WI38 (cell line): ENCODE results near the gene MCU.

Experiments used
- H3K4me3 ChIP-seq: 2 replicates; pipeline ENCODE4 v1.5.1; 2011; ENCODE audit warnings: low read depth, mild to moderate bottlenecking, control low read depth, low read length
- TF ChIP-seq, protein P1 (sequence below): IDR thresholded peaks from 2 replicates; pipeline ENCODE4 v1.5.1; 2012; ENCODE audit warnings: low read depth, mild to moderate bottlenecking, control low read depth, low read length

The MCU gene

DNA sequence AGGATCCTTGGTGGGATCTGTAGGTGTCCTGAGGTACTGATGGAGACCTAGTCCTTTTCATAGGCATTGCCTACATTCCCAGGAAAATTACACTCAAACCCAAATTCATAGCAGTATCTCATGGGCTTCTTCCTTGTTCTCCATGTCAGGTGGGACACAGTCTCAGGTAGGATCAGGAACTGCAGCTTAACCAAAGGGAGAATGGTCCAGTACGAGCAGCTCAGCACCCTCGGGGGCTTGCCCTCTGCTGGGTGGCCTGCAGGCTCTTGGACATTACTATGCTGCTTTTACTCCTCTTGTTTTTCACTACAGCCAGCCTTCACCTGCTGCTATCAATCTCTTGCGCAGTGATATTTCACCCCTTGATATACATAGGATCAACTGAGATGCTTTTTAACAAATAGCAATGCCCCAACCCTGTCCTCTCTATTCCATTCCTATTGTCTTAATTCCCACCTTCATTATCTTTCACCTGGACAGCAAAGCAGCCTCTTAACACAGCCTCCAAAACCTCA, 234.1 kb downstream of the MCU start:
- TF ChIP-seq, protein P1, sequence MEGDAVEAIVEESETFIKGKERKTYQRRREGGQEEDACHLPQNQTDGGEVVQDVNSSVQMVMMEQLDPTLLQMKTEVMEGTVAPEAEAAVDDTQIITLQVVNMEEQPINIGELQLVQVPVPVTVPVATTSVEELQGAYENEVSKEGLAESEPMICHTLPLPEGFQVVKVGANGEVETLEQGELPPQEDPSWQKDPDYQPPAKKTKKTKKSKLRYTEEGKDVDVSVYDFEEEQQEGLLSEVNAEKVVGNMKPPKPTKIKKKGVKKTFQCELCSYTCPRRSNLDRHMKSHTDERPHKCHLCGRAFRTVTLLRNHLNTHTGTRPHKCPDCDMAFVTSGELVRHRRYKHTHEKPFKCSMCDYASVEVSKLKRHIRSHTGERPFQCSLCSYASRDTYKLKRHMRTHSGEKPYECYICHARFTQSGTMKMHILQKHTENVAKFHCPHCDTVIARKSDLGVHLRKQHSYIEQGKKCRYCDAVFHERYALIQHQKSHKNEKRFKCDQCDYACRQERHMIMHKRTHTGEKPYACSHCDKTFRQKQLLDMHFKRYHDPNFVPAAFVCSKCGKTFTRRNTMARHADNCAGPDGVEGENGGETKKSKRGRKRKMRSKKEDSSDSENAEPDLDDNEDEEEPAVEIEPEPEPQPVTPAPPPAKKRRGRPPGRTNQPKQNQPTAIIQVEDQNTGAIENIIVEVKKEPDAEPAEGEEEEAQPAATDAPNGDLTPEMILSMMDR: no peak
- H3K4me3 ChIP-seq: no peak overlapping the region

DNA sequence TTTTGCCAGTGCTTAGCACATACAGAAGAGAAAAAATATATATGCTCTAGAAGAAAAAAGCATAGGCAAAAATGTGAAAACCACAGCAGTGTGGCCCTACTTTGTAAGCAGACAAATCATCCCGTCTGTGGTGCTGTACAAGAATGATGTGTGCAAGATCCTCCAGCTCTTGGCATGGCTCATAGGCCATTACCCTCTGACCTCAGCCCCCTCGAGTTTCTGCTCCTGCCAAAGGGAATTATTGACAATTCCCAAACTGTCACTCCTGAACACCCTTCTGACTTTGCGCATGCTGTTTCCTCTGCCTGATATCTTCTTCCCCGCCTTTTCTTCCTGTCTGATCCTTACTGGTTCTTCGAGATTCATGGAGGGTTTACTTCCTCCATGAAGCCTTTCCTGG, 235.5 kb downstream of the MCU start:
- TF ChIP-seq, protein P1: no peak
- H3K4me3 ChIP-seq: no peak overlapping the region

DNA sequence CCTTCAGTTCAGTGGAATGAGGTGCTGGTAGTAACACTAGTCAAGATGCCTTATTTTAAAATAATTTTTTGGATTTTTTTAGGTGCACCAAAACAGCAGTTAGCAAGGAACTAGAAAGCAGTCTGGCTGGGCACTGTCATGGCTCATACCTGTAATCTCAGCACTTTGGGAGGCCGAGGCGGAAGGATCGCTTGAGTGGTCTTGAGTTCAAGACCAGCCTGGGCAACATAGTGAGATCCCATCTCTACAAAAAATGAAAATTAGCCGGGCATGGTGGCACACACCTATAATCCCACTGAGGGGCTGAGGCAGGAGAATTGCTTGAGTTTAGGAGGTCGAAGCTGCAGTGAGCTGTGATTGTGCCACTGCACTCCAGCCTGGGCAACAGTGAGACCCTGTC, 236.9 kb downstream of the MCU start:
- TF ChIP-seq, protein P1: no peak
- no peak overlapping the region for H3K4me3 ChIP-seq

DNA sequence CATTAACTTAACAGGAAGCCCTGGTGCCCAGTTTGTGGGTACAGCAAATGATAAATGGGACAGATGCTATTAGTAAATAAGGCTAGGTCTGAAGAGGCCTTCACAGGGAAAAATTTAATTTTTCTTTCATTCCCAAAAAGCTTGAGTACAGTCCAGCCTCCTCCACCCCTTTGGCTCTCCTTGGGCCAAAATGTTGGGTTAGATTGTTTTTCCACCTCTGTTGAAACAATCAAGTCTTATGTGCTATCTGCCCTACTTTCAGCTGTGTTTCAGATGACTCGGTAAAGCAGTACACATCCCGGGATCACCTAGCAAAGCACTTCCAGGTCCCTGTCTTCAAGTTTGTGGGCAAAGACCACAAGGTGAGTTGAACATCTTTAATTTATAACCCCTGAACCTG, 238.3 kb downstream of the MCU start:
- TF ChIP-seq, protein P1: no peak
- no peak overlapping the region for H3K4me3 ChIP-seq

DNA sequence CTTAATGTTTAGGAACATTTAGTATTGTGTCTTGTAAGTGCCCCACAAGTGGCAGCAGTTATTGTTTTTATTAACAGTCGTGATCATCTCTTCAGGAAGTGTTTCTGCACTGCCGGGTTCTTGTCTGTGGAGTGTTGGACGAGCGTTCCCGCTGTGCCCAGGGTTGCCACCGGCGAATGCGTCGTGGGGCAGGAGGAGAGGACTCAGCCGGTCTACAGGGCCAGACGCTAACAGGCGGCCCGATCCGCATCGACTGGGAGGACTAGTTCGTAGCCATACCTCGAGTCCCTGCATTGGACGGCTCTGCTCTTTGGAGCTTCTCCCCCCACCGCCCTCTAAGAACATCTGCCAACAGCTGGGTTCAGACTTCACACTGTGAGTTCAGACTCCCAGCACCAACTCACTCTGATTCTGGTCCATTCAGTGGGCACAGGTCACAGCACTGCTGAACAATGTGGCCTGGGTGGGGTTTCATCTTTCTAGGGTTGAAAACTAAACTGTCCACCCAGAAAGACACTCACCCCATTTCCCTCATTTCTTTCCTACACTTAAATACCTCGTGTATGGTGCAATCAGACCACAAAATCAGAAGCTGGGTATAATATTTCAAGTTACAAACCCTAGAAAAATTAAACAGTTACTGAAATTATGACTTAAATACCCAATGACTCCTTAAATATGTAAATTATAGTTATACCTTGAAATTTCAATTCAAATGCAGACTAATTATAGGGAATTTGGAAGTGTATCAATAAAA, 240.5 kb downstream of the MCU start:
- TF ChIP-seq, protein P1: no peak
- H3K4me3 ChIP-seq: no peak overlapping the region

DNA sequence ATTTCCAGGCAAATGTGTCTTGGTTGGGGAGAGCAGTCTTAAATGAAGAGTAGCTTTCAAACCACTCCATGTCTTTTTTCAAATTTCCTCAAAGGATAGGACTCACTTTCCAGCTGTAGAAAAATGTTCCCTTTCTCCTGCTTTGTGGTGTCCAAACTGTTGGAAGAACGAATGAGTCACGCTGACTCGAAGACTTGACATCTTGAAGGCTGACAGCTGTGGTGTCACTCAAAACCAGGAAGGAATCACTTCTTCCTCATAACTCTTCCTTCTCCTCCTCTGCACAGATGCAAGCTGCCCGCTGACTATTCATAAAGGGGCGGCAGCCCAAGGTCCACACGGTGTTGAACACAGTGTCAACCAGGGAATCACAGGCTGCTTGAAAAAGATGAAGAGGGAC, 243.4 kb downstream of the MCU start:
- H3K4me3 ChIP-seq: no peak overlapping the region
- TF ChIP-seq, protein P1: no peak
